ENCODE data around the gene IQSEC3. TPM values are rescaled to one million over a fixed set of nuclear protein-coding genes. Genes with fewer than 3 reads are reported as not detected.

The IQSEC3 gene
- total RNA-seq, 1 experiment from 2014 or later: 1.7 TPM

DNA sequence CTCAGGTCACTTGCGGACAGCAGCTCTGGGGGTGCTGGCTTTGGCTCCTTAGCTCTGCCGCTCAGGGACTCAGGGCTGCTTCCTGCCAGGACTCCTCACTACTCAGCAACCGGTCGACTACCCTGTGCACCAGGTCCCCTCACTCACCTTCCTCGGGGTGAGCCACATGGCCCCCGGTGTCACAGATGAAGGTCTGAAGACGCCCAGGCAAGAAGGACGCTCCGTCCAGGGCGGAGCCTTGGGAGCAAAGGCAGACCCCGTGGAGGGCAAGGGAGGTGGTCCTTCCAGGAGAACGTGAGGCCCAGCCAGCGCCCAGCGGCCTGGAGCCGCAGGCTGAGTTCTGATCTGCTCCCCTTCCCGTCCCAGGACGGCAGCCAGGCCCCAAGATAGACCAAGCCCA, 115.4 kb downstream of the IQSEC3 start:
- no peak overlapping the region for H3K4me3 Mint-ChIP-seq
- TF ChIP-seq SMAD4 (CRISPR knock-in tag; IDR thresholded peaks at IDR 0.05) (no peak), ETV6 (CRISPR knock-in tag; IDR thresholded peaks at IDR 0.05) (no peak), TCF7 (CRISPR knock-in tag; IDR thresholded peaks at IDR 0.05; ENCODE audit: low read depth) (no peak), PRRX2 (CRISPR knock-in tag; IDR thresholded peaks at IDR 0.05) (no peak), ZBTB21 (CRISPR knock-in tag; IDR thresholded peaks at IDR 0.05; ENCODE audit: borderline replicate concordance) (no peak), FOXJ3 (CRISPR knock-in tag; IDR thresholded peaks at IDR 0.05; ENCODE audit: borderline replicate concordance) (no peak), ZBTB43 (CRISPR knock-in tag; IDR thresholded peaks at IDR 0.05) (no peak), ZNF396 (CRISPR knock-in tag; IDR thresholded peaks at IDR 0.05; ENCODE audit: borderline replicate concordance) (no peak), ATF2 (CRISPR knock-in tag; IDR thresholded peaks at IDR 0.05; ENCODE audit: borderline replicate concordance, low read depth) (no peak), MXD4 (CRISPR knock-in tag; IDR thresholded peaks at IDR 0.05; ENCODE audit: borderline replicate concordance) (no peak), CDX4 (CRISPR knock-in tag; IDR thresholded peaks at IDR 0.05; ENCODE audit: borderline replicate concordance) (no peak), JAZF1 (CRISPR knock-in tag; IDR thresholded peaks at IDR 0.05) (no peak), NR1H2 (CRISPR knock-in tag; IDR thresholded peaks at IDR 0.05) (no peak), CREM (CRISPR knock-in tag; IDR thresholded peaks at IDR 0.05) (no peak), GTF2I (CRISPR knock-in tag; conservative IDR thresholded peaks at IDR 0.05) (no peak), NR2C2 (CRISPR knock-in tag; IDR thresholded peaks at IDR 0.05) (no peak), E2F5 (CRISPR knock-in tag; IDR thresholded peaks at IDR 0.05) (no peak), EMX1 (CRISPR knock-in tag; IDR thresholded peaks at IDR 0.05) (no peak)
- TF ChIP-seq, protein P1, sequence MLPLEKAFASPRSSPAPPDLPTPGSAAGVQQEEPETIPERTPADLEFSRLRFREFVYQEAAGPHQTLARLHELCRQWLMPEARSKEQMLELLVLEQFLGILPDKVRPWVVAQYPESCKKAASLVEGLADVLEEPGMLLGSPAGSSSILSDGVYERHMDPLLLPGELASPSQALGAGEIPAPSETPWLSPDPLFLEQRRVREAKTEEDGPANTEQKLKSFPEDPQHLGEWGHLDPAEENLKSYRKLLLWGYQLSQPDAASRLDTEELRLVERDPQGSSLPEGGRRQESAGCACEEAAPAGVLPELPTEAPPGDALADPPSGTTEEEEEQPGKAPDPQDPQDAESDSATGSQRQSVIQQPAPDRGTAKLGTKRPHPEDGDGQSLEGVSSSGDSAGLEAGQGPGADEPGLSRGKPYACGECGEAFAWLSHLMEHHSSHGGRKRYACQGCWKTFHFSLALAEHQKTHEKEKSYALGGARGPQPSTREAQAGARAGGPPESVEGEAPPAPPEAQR (CRISPR knock-in tag; IDR thresholded peaks at IDR 0.05): no peak
- TF ChIP-seq, protein P2, sequence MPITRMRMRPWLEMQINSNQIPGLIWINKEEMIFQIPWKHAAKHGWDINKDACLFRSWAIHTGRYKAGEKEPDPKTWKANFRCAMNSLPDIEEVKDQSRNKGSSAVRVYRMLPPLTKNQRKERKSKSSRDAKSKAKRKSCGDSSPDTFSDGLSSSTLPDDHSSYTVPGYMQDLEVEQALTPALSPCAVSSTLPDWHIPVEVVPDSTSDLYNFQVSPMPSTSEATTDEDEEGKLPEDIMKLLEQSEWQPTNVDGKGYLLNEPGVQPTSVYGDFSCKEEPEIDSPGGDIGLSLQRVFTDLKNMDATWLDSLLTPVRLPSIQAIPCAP (CRISPR knock-in tag; IDR thresholded peaks at IDR 0.05): no peak
- H3K4me1 Mint-ChIP-seq: peaks cover 14% of the 10 kb centered on the region
- ATAC-seq (no peak), DNase-seq (ENCODE audit: low spot score) (no peak)
- no peak overlapping the region for H3K27ac Mint-ChIP-seq
- H3K36me3 Mint-ChIP-seq: no peaks in the 10 kb centered on the region
- H3K27me3 Mint-ChIP-seq (ENCODE audit: low read depth): peaks cover 6% of the 10 kb centered on the region
- POLR2A ChIA-PET: no interaction called here
- H3K9me3 Mint-ChIP-seq: no peaks in the 10 kb centered on the region
- CTCF ChIA-PET: interaction anchor here (3.0 kb wide), 1 partner anchor 38 kb away, joined by 9 read pairs; no protein-coding TSS in a partner anchor

DNA sequence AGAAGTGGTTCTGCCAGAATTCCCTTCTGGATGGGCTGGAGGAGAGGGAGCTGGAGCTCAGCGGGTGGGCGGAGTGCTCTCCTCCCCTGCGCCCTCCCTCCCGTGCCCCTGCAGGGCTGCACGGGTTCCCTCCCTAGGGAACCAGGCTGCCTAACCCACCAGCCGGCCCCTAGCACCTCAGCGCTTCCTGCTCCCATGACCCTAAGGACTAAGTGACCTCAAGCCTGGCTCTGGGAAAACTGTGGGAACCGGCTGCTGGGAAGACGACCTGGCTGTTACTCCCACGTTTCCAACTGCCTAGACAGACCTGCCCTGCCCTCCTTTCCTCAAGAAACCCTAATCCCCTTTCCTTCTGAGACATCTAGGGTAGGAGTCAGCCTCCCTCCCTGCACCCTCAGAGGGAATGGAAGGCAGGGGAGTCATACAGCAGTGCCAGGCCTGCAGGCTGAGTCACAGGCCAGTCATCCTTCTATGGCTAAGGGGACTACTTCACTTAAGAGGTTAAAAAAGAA, 115.9 kb downstream of the IQSEC3 start:
- CTCF ChIA-PET: interaction anchor here (3.0 kb wide), 1 partner anchor 37 kb away, joined by 9 read pairs; no protein-coding TSS in a partner anchor
- H3K36me3 Mint-ChIP-seq: 0 out of 2 replicates have a peak, but pooled peaks cover 3% of the 10 kb centered on the region
- ATAC-seq: no peak
- H3K4me3 Mint-ChIP-seq: no peak overlapping the region
- no peak for DNase-seq (ENCODE audit: low spot score)
- H3K9me3 Mint-ChIP-seq: peaks cover 3% of the 10 kb centered on the region
- peaks cover 14% of the 10 kb centered on the region for H3K4me1 Mint-ChIP-seq
- peaks cover 12% of the 10 kb centered on the region for H3K27me3 Mint-ChIP-seq (ENCODE audit: low read depth)
- H3K27ac Mint-ChIP-seq: no peak overlapping the region
- POLR2A ChIA-PET: no interaction called here
- TF ChIP-seq EMX1 (CRISPR knock-in tag; IDR thresholded peaks at IDR 0.05): no peak
- no peak for TF ChIP-seq ZNF416 (CRISPR knock-in tag; IDR thresholded peaks at IDR 0.05)
- TF ChIP-seq CREB1 (CRISPR knock-in tag; IDR thresholded peaks at IDR 0.05): no peak
- 0 out of 2 replicates have a peak, but pooled peaks have one; percentile 34 for TF ChIP-seq PRDM15 (CRISPR knock-in tag; IDR thresholded peaks at IDR 0.05)
- no peak for TF ChIP-seq NR3C1 (CRISPR knock-in tag; conservative IDR thresholded peaks at IDR 0.05; ENCODE audit: low read depth)
- TF ChIP-seq ZMAT4 (CRISPR knock-in tag; IDR thresholded peaks at IDR 0.05): no peak
- no peak for TF ChIP-seq GTF2I (CRISPR knock-in tag; conservative IDR thresholded peaks at IDR 0.05)
